ENCODE data around the gene PGS1. TPM values are rescaled to one million over a fixed set of nuclear protein-coding genes. Genes with fewer than 3 reads are reported as not detected.
"Not testable (repeated sequence)": the region's sequence is repeated elsewhere in the genome, so short reads cannot be mapped to it uniquely, and the experiment has no call there.

The PGS1 gene
- 10 to 100 TPM; 34.2 to 54.1 (median 42.5) TPM for polyA plus RNA-seq (ENCODE audit: insufficient read length in 4 of 4)

- peak in 1 of 4 donors; percentile 72 for DNase-seq (ENCODE audit: low read depth in 4 of 4, low spot score in 3 of 4)
These were observed at the start of gene PGS1 for GRCh38 chr17:78378225-78379130. Gene PGS1, plus strand, starts transcription at chr17:78378649. Its CDS starts 17 bp downstream, at chr17:78378666.

GRCh38 chr17:78329263-78330059 is 49.0 kb upstream of the PGS1 start:
- DNase-seq (ENCODE audit: low read depth in 4 of 4, low spot score in 3 of 4) = no peak

- DNase-seq (ENCODE audit: low read depth in 4 of 4, low spot score in 3 of 4) = no peak
These were observed 47.8 kb upstream of the PGS1 start for GRCh38 chr17:78330570-78331224.

- DNase-seq (ENCODE audit: low read depth in 4 of 4, low spot score in 3 of 4) = not testable (repeated sequence)
These were observed 47.1 kb upstream of the PGS1 start for GRCh38 chr17:78331355-78331754.

GRCh38 chr17:78332991-78333390 is 45.5 kb upstream of the PGS1 start:
- no peak for DNase-seq (ENCODE audit: low read depth in 4 of 4, low spot score in 3 of 4)

GRCh38 chr17:78335209-78335608 is 43.2 kb upstream of the PGS1 start:
- no peak for DNase-seq (ENCODE audit: low read depth in 4 of 4, low spot score in 3 of 4)

GRCh38 chr17:78337244-78338109 is 41.0 kb upstream of the PGS1 start:
- no peak for DNase-seq (ENCODE audit: low read depth in 4 of 4, low spot score in 3 of 4)

GRCh38 chr17:78338486-78339259 is 39.8 kb upstream of the PGS1 start:
- no peak for DNase-seq (ENCODE audit: low read depth in 4 of 4, low spot score in 3 of 4)

GRCh38 chr17:78340183-78340955 is 38.1 kb upstream of the PGS1 start:
- no peak for DNase-seq (ENCODE audit: low read depth in 4 of 4, low spot score in 3 of 4)

GRCh38 chr17:78341559-78342448 is 36.6 kb upstream of the PGS1 start:
- DNase-seq (ENCODE audit: low read depth in 4 of 4, low spot score in 3 of 4) = no peak

GRCh38 chr17:78342449-78343186 is 35.8 kb upstream of the PGS1 start:
- DNase-seq (ENCODE audit: low read depth in 4 of 4, low spot score in 3 of 4) = no peak

- DNase-seq (ENCODE audit: low read depth in 4 of 4, low spot score in 3 of 4) = no peak
These were observed 35.3 kb upstream of the PGS1 start for GRCh38 chr17:78343187-78343542.

GRCh38 chr17:78343543-78344201 is 34.8 kb upstream of the PGS1 start:
- DNase-seq (ENCODE audit: low read depth in 4 of 4, low spot score in 3 of 4) = no peak

GRCh38 chr17:78344666-78345065 is 33.8 kb upstream of the PGS1 start:
- DNase-seq (ENCODE audit: low read depth in 4 of 4, low spot score in 3 of 4) = no peak

GRCh38 chr17:78345172-78345571 is 33.3 kb upstream of the PGS1 start:
- no peak for DNase-seq (ENCODE audit: low read depth in 4 of 4, low spot score in 3 of 4)

- no peak for DNase-seq (ENCODE audit: low read depth in 4 of 4, low spot score in 3 of 4)
These were observed 32.5 kb upstream of the PGS1 start for GRCh38 chr17:78345791-78346494.

Data from left renal pelvis (tissue), 4 donors.